Panc1 (cell line): ENCODE data around the gene VASH2. TPM values are rescaled to one million over a fixed set of nuclear protein-coding genes. Genes with fewer than 3 reads are reported as not detected.
"Not testable (repeated sequence)": the region's sequence is repeated elsewhere in the genome, so short reads cannot be mapped to it uniquely, and the experiment has no call there.

Experiments used
- ATAC-seq: fragments of 200-7000 bp; cut with Tn5 transposase; 2 replicates; pipeline ENCODE4 v1.9.1; 2020; ENCODE audit warnings: mild to moderate bottlenecking, moderate library complexity
- BruUV-seq: library from RNA; stranded (reverse); fragments of 400-500 nt; replicated peaks from 2 replicates; lab custom pipeline; 2021; lab: Mats Ljungman, UMichigan
- CTCF ChIA-PET: fragments of 300-600 bp; sonication (Branson Sonifier 250); formaldehyde crosslinking; loops from one replicate; lab custom pipeline; 2022; ENCODE audit warnings: antibody characterized with exemption; lab: Charles Lee
- POLR2A ChIA-PET: fragments of 300-600 bp; sonication (Branson Sonifier 250); formaldehyde crosslinking; loops from one replicate; lab custom pipeline; 2022; ENCODE audit warnings: antibody characterized with exemption; lab: Charles Lee
- DNase-seq: peaks from one replicate; pipeline ENCODE4 v3.0.0-alpha.2; 2010; ENCODE audit warnings: low read depth, low spot score
- H3K27ac ChIP-seq: 2 replicates; pipeline ENCODE4 v1.5.1; 2011; ENCODE audit warnings: mild to moderate bottlenecking, low read length, inconsistent platforms
- H3K27me3 ChIP-seq: fragments of 200-500 bp; sonication (Bioruptor generic); 2 replicates; pipeline ENCODE4 v1.6.0; 2014; ENCODE audit warnings: low read length, inconsistent platforms; ENCODE audit not compliant: control insufficient read depth, insufficient read depth
- H3K36me3 ChIP-seq: fragments of 200-500 bp; sonication (Bioruptor generic); 2 replicates; pipeline ENCODE4 v1.5.1; 2014; ENCODE audit warnings: inconsistent platforms, mild to moderate bottlenecking, low read length, moderate library complexity; ENCODE audit not compliant: control insufficient read depth, insufficient read depth
- H3K4me1 ChIP-seq: 2 replicates; pipeline ENCODE4 v1.5.1; 2011; ENCODE audit warnings: inconsistent platforms, mild to moderate bottlenecking, low read length, moderate library complexity; ENCODE audit not compliant: control insufficient read depth, insufficient read depth
- H3K4me3 ChIP-seq, 2 experiments: 2 replicates each; pipeline ENCODE4 v1.5.1; 2011 to 2012; ENCODE audit warnings: low read depth in 2 of 2, low read length in 2 of 2, mild to moderate bottlenecking in 2 of 2, inconsistent platforms in 1 of 2, moderate library complexity in 1 of 2
- H3K9me3 ChIP-seq: fragments of 200-500 bp; sonication (Bioruptor generic); 2 replicates; pipeline ENCODE4 v1.5.1; 2014; ENCODE audit warnings: low read depth, mild to moderate bottlenecking, inconsistent platforms, low read length, moderate library complexity; ENCODE audit not compliant: control insufficient read depth, insufficient read depth
- POLR2AphosphoS5 ChIP-seq: IDR thresholded peaks from 2 replicates; pipeline ENCODE4 v1.6.1; 2012; ENCODE audit warnings: mild to moderate bottlenecking, low read depth, low read length, moderate library complexity
- REST ChIP-seq, 2 experiments: IDR thresholded peaks; 2 replicates each; pipeline ENCODE4 v1.6.1; 2011 to 2012; ENCODE audit warnings: low read depth in 2 of 2, control low read depth in 1 of 2, low read length in 1 of 2, mild to moderate bottlenecking in 1 of 2, moderate library complexity in 1 of 2; ENCODE audit not compliant: insufficient read depth in 1 of 2
- SIN3A ChIP-seq: IDR thresholded peaks from 2 replicates; pipeline ENCODE4 v1.6.1; 2012; ENCODE audit warnings: low read depth, mild to moderate bottlenecking, low read length, moderate library complexity, borderline replicate concordance; ENCODE audit not compliant: insufficient read depth
- TCF7L2 ChIP-seq: IDR thresholded peaks from 2 replicates; pipeline ENCODE4 v1.6.1; 2011; ENCODE audit warnings: mild to moderate bottlenecking, low read depth, low read length, inconsistent platforms
- in situ Hi-C: cut with HindIII; loops from 2 replicates; pipeline ENCODE4 v1.10.0; 2016; ENCODE audit warnings: low sequenced_read_pairs, low pct_unique_long_range_greater_than_20kb
- intact Hi-C: fragments of 100-400 bp; cut with micrococcal nuclease; formaldehyde crosslinking; loops from one replicate; pipeline ENCODE4 v1.10.0; 2022; ENCODE audit not compliant: unreplicated experiment
- total RNA-seq: library from RNA; stranded (reverse); gene quantifications from one replicate; pipeline ENCODE4 v1.2.1, GENCODE V29; 2021; ENCODE audit not compliant: unreplicated experiment
- TF ChIP-seq, protein P1 (sequence below): fragments of 450-650 bp; IDR thresholded peaks from 2 replicates; pipeline ENCODE4 v1.5.1; 2017; ENCODE audit warnings: mild to moderate bottlenecking

VASH2 gene
- total RNA-seq, 1 experiment from 2014 or later = 1.7 TPM

DNA sequence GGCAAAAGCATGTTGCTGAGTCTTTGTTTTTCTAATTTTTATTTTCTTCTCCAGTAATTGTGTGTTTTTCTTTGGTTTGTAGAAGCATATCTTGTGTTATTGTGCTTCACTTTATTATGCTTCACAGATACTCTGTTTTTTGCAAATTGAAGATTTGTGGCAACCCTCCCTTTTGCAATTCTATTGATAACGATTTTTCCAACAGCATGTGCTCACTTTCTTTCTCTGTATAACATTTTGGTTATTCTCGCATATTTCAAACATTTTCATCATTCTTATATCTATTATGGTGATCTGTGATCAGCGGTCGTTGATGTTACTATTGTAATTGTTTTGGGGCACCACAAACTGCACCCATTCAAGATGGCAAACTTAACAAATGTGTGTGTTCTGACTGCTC, 69.1 kb downstream of the VASH2 start:
- intact Hi-C loops = no loop called here
- ATAC-seq (no peak), DNase-seq (no peak)
- no peaks in the 10 kb centered on the region for H3K9me3 ChIP-seq
- no TSS peak for BruUV-seq
- no peak overlapping the region for H3K27ac ChIP-seq
- in situ Hi-C loops = no loop called here
- H3K36me3 ChIP-seq = no peaks in the 10 kb centered on the region; the same call in 1 of the 2 replicates
- H3K4me3 ChIP-seq = no peak overlapping the region
- no peak for TF ChIP-seq POLR2AphosphoS5
- TF ChIP-seq TCF7L2 = no peak
- TF ChIP-seq, protein P1, sequence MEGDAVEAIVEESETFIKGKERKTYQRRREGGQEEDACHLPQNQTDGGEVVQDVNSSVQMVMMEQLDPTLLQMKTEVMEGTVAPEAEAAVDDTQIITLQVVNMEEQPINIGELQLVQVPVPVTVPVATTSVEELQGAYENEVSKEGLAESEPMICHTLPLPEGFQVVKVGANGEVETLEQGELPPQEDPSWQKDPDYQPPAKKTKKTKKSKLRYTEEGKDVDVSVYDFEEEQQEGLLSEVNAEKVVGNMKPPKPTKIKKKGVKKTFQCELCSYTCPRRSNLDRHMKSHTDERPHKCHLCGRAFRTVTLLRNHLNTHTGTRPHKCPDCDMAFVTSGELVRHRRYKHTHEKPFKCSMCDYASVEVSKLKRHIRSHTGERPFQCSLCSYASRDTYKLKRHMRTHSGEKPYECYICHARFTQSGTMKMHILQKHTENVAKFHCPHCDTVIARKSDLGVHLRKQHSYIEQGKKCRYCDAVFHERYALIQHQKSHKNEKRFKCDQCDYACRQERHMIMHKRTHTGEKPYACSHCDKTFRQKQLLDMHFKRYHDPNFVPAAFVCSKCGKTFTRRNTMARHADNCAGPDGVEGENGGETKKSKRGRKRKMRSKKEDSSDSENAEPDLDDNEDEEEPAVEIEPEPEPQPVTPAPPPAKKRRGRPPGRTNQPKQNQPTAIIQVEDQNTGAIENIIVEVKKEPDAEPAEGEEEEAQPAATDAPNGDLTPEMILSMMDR = no peak
- TF ChIP-seq SIN3A = no peak
- no peak for TF ChIP-seq REST (IDR thresholded peaks at IDR 0.05; ENCODE audit: insufficient read depth in 1 of 2, low read depth in 2 of 2, low read length in 1 of 2)
- ChIA-PET POLR2A (no interaction called here), CTCF (interaction anchor here (0.5 kb wide), 1 partner anchor 50 kb away, joined by 5 read pairs; no protein-coding TSS in a partner anchor)
- H3K4me1 ChIP-seq = peaks cover 3% of the 10 kb centered on the region
- no peaks in the 10 kb centered on the region; the same call in 1 of the 2 replicates for H3K27me3 ChIP-seq

- CTCF ChIA-PET = interaction anchor here (0.5 kb wide), 1 partner anchor 49 kb away, joined by 5 read pairs; no protein-coding TSS in a partner anchor
- no peak overlapping the region for H3K4me3 ChIP-seq
- in situ Hi-C loops = no loop called here
- no peak for TF ChIP-seq POLR2AphosphoS5
- TF ChIP-seq SIN3A = no peak
- TF ChIP-seq REST (IDR thresholded peaks at IDR 0.05; ENCODE audit: insufficient read depth in 1 of 2, low read depth in 2 of 2, low read length in 1 of 2) = no peak
- no peak for TF ChIP-seq TCF7L2
- TF ChIP-seq, protein P1 = no peak
- no peaks in the 10 kb centered on the region; the same call in 1 of the 2 replicates for H3K4me1 ChIP-seq
- ATAC-seq (no peak), DNase-seq (no peak)
- POLR2A ChIA-PET = no interaction called here
- H3K27ac ChIP-seq = no peak overlapping the region
- intact Hi-C loops = no loop called here
- H3K36me3 ChIP-seq = no peaks in the 10 kb centered on the region; the same call in 1 of the 2 replicates
- BruUV-seq = no TSS peak
- H3K9me3 ChIP-seq = no peaks in the 10 kb centered on the region; the same call in 1 of the 2 replicates
- no peaks in the 10 kb centered on the region; the same call in 1 of the 2 replicates for H3K27me3 ChIP-seq
Measured at GRCh38 chr1:213020016-213020415, 69.7 kb downstream of the VASH2 start.

DNA sequence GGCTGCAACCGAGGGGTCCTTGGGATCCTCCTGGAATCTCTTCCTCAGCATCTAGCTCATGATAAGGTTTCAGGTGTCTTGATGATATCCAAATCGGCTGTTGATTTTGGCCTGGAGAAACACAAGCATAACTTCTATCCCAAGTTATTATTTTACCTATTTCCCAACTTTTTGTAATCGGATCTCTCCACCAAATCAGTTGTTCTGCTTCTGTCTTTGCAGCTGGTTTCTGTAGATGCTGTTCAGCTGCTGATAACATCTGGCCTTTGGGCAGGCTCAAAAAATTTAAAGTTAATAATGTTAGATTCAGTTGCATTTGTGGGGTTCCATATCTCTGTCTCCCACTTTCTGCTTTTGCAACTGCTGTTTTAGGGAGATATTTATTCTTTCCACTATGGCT, 76.7 kb downstream of the VASH2 start:
- POLR2A ChIA-PET, H3K4me1 ChIP-seq, H3K27me3 ChIP-seq, H3K9me3 ChIP-seq, BruUV-seq, in situ Hi-C loops, ATAC-seq, DNase-seq, intact Hi-C loops, H3K27ac ChIP-seq, CTCF ChIA-PET, H3K4me3 ChIP-seq, H3K36me3 ChIP-seq: not testable (repeated sequence)
